ENCODE results near the gene BANP. TPM values are rescaled to one million over a fixed set of nuclear protein-coding genes. Genes with fewer than 3 reads are reported as not detected.

The BANP gene
- total RNA-seq, 1 experiment from 2014 or later, result 34.5 TPM

DNA sequence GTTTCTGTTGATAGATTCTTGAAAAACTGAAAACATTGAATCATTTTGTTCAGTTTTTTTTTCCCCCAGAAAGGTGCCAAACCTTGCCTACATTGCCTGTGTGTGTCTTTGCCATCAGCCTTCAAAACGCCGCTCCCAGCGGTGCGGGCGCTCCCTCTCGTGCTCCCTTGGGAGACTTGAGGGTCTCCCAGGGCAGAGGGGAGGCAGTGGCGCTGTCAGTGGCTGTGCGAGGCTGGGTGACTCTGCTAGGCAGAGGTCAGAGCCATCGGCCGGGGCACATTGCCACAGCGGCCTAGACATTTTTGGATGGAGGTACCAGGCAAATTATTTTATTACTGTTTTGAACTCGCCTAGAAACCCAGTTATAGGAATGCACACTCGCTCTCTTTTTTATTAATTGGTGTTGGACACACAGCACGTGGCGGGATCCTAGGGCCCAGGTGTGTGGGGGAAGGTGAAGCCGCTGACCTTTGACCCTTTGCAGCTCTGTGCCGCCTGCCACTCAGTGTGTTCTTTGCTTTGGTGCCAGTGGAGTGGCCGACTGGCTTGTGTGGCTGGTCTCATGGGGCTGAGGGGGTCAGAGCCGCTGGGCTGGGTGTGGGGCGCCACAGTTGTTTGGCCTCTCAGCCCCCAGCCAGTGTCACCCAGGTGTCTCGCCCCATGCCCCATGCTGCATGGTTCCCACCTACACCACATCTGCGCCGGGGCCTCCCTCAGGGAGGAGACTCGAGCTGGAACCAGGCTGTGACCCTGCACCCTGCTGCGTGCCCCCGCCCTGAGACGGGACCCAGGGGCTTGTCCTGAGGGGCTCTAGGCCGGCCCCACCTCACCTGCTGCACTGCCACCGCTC is 115.7 kb downstream of the BANP start:
- no peak for DNase-seq (ENCODE audit: low spot score)
- no peak for ATAC-seq
- TF ChIP-seq ELF4 (CRISPR knock-in tag; IDR thresholded peaks at IDR 0.05; ENCODE audit: low read depth) (no peak), ZNF396 (CRISPR knock-in tag; IDR thresholded peaks at IDR 0.05; ENCODE audit: borderline replicate concordance) (no peak), USF1 (CRISPR knock-in tag; IDR thresholded peaks at IDR 0.05) (no peak), ZNF219 (CRISPR knock-in tag; IDR thresholded peaks at IDR 0.05; ENCODE audit: borderline replicate concordance) (no peak), ATF6 (CRISPR knock-in tag; IDR thresholded peaks at IDR 0.05) (no peak), ESRRA (CRISPR knock-in tag; IDR thresholded peaks at IDR 0.05; ENCODE audit: borderline replicate concordance) (no peak), SOX15 (CRISPR knock-in tag; IDR thresholded peaks at IDR 0.05) (no peak), SP1 (CRISPR knock-in tag; conservative IDR thresholded peaks at IDR 0.05) (no peak), HMGA2 (CRISPR knock-in tag; IDR thresholded peaks at IDR 0.05) (no peak), TEAD4 (CRISPR knock-in tag; IDR thresholded peaks at IDR 0.05) (no peak), ZNF138 (CRISPR knock-in tag; conservative IDR thresholded peaks at IDR 0.05) (no peak), PRRX2 (CRISPR knock-in tag; IDR thresholded peaks at IDR 0.05) (no peak), FOXJ3 (CRISPR knock-in tag; IDR thresholded peaks at IDR 0.05; ENCODE audit: borderline replicate concordance) (no peak)
- TF ChIP-seq, protein P1, sequence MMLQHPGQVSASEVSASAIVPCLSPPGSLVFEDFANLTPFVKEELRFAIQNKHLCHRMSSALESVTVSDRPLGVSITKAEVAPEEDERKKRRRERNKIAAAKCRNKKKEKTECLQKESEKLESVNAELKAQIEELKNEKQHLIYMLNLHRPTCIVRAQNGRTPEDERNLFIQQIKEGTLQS (CRISPR knock-in tag; conservative IDR thresholded peaks at IDR 0.05), result no peak
- TF ChIP-seq, protein P2, sequence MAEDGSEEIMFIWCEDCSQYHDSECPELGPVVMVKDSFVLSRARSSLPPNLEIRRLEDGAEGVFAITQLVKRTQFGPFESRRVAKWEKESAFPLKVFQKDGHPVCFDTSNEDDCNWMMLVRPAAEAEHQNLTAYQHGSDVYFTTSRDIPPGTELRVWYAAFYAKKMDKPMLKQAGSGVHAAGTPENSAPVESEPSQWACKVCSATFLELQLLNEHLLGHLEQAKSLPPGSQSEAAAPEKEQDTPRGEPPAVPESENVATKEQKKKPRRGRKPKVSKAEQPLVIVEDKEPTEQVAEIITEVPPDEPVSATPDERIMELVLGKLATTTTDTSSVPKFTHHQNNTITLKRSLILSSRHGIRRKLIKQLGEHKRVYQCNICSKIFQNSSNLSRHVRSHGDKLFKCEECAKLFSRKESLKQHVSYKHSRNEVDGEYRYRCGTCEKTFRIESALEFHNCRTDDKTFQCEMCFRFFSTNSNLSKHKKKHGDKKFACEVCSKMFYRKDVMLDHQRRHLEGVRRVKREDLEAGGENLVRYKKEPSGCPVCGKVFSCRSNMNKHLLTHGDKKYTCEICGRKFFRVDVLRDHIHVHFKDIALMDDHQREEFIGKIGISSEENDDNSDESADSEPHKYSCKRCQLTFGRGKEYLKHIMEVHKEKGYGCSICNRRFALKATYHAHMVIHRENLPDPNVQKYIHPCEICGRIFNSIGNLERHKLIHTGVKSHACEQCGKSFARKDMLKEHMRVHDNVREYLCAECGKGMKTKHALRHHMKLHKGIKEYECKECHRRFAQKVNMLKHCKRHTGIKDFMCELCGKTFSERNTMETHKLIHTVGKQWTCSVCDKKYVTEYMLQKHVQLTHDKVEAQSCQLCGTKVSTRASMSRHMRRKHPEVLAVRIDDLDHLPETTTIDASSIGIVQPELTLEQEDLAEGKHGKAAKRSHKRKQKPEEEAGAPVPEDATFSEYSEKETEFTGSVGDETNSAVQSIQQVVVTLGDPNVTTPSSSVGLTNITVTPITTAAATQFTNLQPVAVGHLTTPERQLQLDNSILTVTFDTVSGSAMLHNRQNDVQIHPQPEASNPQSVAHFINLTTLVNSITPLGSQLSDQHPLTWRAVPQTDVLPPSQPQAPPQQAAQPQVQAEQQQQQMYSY (CRISPR knock-in tag; IDR thresholded peaks at IDR 0.05), result no peak
- TF ChIP-seq, protein P3, sequence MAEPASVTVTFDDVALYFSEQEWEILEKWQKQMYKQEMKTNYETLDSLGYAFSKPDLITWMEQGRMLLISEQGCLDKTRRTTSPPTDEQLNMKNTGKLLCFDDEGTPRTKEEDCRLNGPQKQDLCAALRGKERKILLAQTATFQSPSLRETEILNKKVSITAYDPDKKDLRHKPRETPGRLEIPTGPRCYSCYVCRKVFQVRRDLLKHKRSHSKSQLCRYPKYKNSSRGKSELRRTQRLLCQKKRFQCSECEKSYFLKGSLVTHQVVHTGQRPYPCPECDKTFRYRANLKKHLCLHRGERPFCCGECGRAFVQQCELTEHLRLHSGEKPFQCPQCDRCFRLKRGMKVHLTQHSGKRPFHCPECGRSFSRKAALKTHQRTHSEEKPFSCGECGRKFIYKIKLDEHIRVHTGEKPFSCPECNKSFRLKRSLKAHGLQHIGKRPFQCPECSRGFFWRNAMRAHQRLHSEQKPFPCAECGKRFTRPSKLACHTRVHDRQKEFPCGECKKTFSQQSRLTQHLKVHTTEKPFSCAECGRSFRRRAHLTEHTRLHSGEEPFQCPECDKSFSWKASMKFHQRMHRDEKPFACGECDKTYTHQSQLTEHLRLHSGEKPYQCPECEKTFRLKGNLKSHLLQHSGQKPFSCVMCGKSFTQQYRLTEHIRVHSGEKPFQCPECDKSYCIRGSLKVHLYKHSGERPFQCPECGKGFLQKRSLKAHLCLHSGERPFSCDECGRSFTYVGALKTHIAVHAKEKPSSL (CRISPR knock-in tag; conservative IDR thresholded peaks at IDR 0.05), result no peak
- TF ChIP-seq, protein P4, sequence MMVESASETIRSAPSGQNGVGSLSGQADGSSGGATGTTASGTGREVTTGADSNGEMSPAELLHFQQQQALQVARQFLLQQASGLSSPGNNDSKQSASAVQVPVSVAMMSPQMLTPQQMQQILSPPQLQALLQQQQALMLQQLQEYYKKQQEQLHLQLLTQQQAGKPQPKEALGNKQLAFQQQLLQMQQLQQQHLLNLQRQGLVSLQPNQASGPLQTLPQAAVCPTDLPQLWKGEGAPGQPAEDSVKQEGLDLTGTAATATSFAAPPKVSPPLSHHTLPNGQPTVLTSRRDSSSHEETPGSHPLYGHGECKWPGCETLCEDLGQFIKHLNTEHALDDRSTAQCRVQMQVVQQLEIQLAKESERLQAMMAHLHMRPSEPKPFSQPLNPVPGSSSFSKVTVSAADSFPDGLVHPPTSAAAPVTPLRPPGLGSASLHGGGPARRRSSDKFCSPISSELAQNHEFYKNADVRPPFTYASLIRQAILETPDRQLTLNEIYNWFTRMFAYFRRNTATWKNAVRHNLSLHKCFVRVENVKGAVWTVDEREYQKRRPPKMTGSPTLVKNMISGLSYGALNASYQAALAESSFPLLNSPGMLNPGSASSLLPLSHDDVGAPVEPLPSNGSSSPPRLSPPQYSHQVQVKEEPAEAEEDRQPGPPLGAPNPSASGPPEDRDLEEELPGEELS (CRISPR knock-in tag; IDR thresholded peaks at IDR 0.05), result no peak
- TF ChIP-seq, protein P5, sequence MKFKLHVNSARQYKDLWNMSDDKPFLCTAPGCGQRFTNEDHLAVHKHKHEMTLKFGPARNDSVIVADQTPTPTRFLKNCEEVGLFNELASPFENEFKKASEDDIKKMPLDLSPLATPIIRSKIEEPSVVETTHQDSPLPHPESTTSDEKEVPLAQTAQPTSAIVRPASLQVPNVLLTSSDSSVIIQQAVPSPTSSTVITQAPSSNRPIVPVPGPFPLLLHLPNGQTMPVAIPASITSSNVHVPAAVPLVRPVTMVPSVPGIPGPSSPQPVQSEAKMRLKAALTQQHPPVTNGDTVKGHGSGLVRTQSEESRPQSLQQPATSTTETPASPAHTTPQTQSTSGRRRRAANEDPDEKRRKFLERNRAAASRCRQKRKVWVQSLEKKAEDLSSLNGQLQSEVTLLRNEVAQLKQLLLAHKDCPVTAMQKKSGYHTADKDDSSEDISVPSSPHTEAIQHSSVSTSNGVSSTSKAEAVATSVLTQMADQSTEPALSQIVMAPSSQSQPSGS (CRISPR knock-in tag; IDR thresholded peaks at IDR 0.05; ENCODE audit: borderline replicate concordance, low read depth), result no peak
- peaks cover 8% of the 10 kb centered on the region for H3K36me3 Mint-ChIP-seq
- POLR2A ChIA-PET, result no interaction called here
- no peaks in the 10 kb centered on the region for H3K27me3 Mint-ChIP-seq (ENCODE audit: low read depth)
- no peak overlapping the region for H3K4me3 Mint-ChIP-seq
- H3K27ac Mint-ChIP-seq, result peak overlapping the region; percentile 60; the same call in 1 of the 2 replicates
- no peaks in the 10 kb centered on the region for H3K9me3 Mint-ChIP-seq
- CTCF ChIA-PET, result no interaction called here
- H3K4me1 Mint-ChIP-seq, result no peaks in the 10 kb centered on the region

Data from WTC11 (cell line).